PC-3 (cell line): Measurements from ENCODE around the gene PTDSS2. TPM values are rescaled to one million over a fixed set of nuclear protein-coding genes. Genes with fewer than 3 reads are reported as not detected.

Experiments used
- ATAC-seq: fragments of 200-7000 bp; cut with Tn5 transposase; 2 replicates; pipeline ENCODE4 v1.9.1; 2020; ENCODE audit warnings: mild to moderate bottlenecking, moderate library complexity
- BruUV-seq: library from RNA; stranded (reverse); fragments of 400-500 nt; replicated peaks from 2 replicates; lab custom pipeline; 2021; lab: Mats Ljungman, UMichigan
- CTCF ChIA-PET: fragments of 300-600 bp; sonication (Branson Sonifier 250); formaldehyde crosslinking; loops from one replicate; lab custom pipeline; 2022; ENCODE audit warnings: antibody characterized with exemption; lab: Charles Lee
- POLR2A ChIA-PET: fragments of 300-600 bp; sonication (Branson Sonifier 250); formaldehyde crosslinking; loops from one replicate; lab custom pipeline; 2022; ENCODE audit warnings: antibody characterized with exemption; ENCODE audit not compliant: unreplicated experiment; lab: Charles Lee
- DNase-seq: peaks from one replicate; pipeline ENCODE4 v3.0.0-alpha.2; 2015
- H2AFZ ChIP-seq: fragments of 300-600 bp; sonication (generic); 2 replicates; pipeline ENCODE4 v1.6.0; 2016; ENCODE audit warnings: antibody characterized with exemption, low read length
- H3F3A ChIP-seq: fragments of 300-600 bp; sonication (generic); one replicate; pipeline ENCODE4 v1.6.0; 2017; ENCODE audit warnings: antibody characterized with exemption, low read length, control low read depth, mild to moderate bottlenecking; ENCODE audit not compliant: unreplicated experiment
- H3K27ac ChIP-seq: fragments of 300-600 bp; sonication (generic); 2 replicates; pipeline ENCODE4 v1.5.1; 2016; ENCODE audit warnings: mild to moderate bottlenecking, low read length
- H3K27me3 ChIP-seq: fragments of 300-600 bp; sonication (generic); 2 replicates; pipeline ENCODE4 v1.6.1; 2016; ENCODE audit warnings: low read length, mixed read lengths
- H3K36me3 ChIP-seq: fragments of 300-600 bp; sonication (generic); 2 replicates; pipeline ENCODE4 v1.6.1; 2016; ENCODE audit warnings: low read depth, mixed run types, low read length, mixed read lengths
- H3K4me1 ChIP-seq: fragments of 300-600 bp; sonication (generic); 2 replicates; pipeline ENCODE4 v1.5.1; 2016; ENCODE audit warnings: low read length; ENCODE audit not compliant: insufficient read depth
- H3K4me2 ChIP-seq: fragments of 300-600 bp; sonication (generic); 2 replicates; pipeline ENCODE4 v1.6.0; 2016; ENCODE audit warnings: low read length
- H3K4me3 ChIP-seq: fragments of 300-600 bp; sonication (generic); 2 replicates; pipeline ENCODE4 v1.5.1; 2016; ENCODE audit warnings: mild to moderate bottlenecking, low read length, mixed read lengths
- H3K79me2 ChIP-seq: fragments of 300-600 bp; sonication (generic); 2 replicates; pipeline ENCODE4 v1.6.1; 2017; ENCODE audit warnings: low read length, mixed read lengths
- H3K9ac ChIP-seq: fragments of 300-600 bp; sonication (generic); 2 replicates; pipeline ENCODE4 v1.6.0; 2016; ENCODE audit warnings: mild to moderate bottlenecking, low read length
- H3K9me2 ChIP-seq: fragments of 300-600 bp; sonication (generic); replicated peaks from 2 replicates; pipeline ENCODE4 v1.6.1; 2016; ENCODE audit warnings: mixed run types, low read length, mixed read lengths
- H3K9me3 ChIP-seq: fragments of 300-600 bp; sonication (generic); 2 replicates; pipeline ENCODE4 v1.6.1; 2016; ENCODE audit warnings: low read length, mixed read lengths
- H4K20me1 ChIP-seq: fragments of 300-600 bp; sonication (generic); 2 replicates; pipeline ENCODE4 v1.6.1; 2016; ENCODE audit warnings: low read length, mixed read lengths
- CTCF ChIP-seq: fragments of 300-600 bp; sonication (generic); conservative IDR thresholded peaks from 2 replicates; pipeline ENCODE4 v1.5.1; 2017; ENCODE audit warnings: antibody characterized with exemption, low read depth, mild to moderate bottlenecking, low read length
- EZH2 ChIP-seq: fragments of 300-600 bp; sonication (generic); IDR thresholded peaks from one replicate; pipeline ENCODE4 v1.6.1; 2017; ENCODE audit warnings: antibody characterized with exemption, mild to moderate bottlenecking, low read length; ENCODE audit not compliant: unreplicated experiment
- EZH2phosphoT487 ChIP-seq: fragments of 300-600 bp; sonication (generic); IDR thresholded peaks from 2 replicates; pipeline ENCODE4 v1.6.1; 2018; ENCODE audit warnings: mild to moderate bottlenecking, antibody characterized with exemption, low read length, borderline replicate concordance
- intact Hi-C: fragments of 100-400 bp; cut with micrococcal nuclease; formaldehyde crosslinking; loops from 2 replicates; pipeline ENCODE4 v1.9.0; 2023
- total RNA-seq: library from RNA; depleted of rRNA; stranded (reverse); fragments of >200 nt; gene quantifications from 2 replicates; pipeline ENCODE4 v1.2.3, GENCODE V29; 2014

The PTDSS2 gene
- total RNA-seq, 1 experiment from 2014 or later: 53.0 TPM

DNA sequence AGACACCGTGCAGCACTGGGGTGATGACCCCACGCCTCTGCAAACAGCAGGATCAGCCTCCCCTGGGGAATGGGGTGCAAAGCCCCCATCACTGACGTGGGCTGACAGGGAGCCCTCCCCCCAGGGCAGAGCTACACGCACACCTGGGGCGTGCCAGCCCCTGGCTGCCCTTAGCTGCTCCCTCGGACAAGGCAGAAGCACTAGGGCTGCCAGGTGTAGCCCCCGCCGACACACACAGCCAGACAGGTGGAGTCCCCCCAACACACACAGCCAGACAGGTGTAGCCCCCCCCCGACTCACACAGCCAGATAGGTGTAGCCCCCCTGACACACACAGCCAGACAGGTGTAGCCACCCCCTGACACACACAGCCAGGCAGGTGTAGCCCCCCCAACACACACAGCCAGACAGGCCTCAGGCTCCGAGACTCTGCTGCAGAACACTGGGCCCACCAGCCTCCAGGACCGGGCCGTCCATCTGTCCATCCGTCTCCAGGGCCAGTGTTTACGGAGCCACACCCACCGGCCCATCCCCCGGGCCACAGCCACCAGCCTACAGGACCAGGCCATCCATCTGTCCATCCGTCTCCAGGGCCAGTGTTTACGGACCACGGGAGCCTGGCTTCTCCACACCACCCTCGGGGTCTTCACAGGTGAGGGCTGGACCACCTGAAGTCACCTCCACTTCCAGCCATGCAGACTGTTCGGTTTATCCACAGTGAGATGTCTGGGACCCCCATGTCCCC lies 11.8 kb upstream of the PTDSS2 start:
- Histone ChIP-seq H3K4me3 (no peak overlapping the region), H3K9me3 (no peaks in the 10 kb centered on the region), H3K4me1 (peaks cover 8% of the 10 kb centered on the region; the same call in 1 of the 2 replicates), H2AFZ (no peak overlapping the region), H3K27me3 (no peaks in the 10 kb centered on the region), H3K36me3 (no peaks in the 10 kb centered on the region), H3F3A (no peaks in the 10 kb centered on the region), H3K9ac (no peak overlapping the region), H3K79me2 (0 out of 2 replicates have a peak, but pooled peaks cover 17% of the 10 kb centered on the region), H4K20me1 (no peaks in the 10 kb centered on the region), H3K27ac (no peak overlapping the region), H3K4me2 (no peak overlapping the region), H3K9me2 (no peaks in the 10 kb centered on the region)
- DNase-seq (no peak), ATAC-seq (no peak)
- CTCF ChIA-PET: no interaction called here
- no peak for TF ChIP-seq EZH2
- TF ChIP-seq CTCF: no peak
- no peak for TF ChIP-seq EZH2phosphoT487
- BruUV-seq: no TSS peak
- intact Hi-C loops: no loop called here
- POLR2A ChIA-PET: no interaction called here

GRCh38 chr11:439315-440064 lies 10.6 kb upstream of the PTDSS2 start:
- intact Hi-C loops: loop anchor here (10.0 kb wide), 2 partner anchors 45 to 135 kb away; partner anchors contain the start of genes IFITM2 and PKP3
- ATAC-seq: no peak
- Histone ChIP-seq H3K9me3 (no peaks in the 10 kb centered on the region), H3K79me2 (0 out of 2 replicates have a peak, but pooled peaks cover 17% of the 10 kb centered on the region), H3K27me3 (no peaks in the 10 kb centered on the region), H3K4me1 (peaks cover 11% of the 10 kb centered on the region), H3K9me2 (no peaks in the 10 kb centered on the region), H3K36me3 (no peaks in the 10 kb centered on the region), H3K9ac (no peak overlapping the region), H3K4me3 (no peak overlapping the region), H3K4me2 (no peak overlapping the region), H3K27ac (no peak overlapping the region), H4K20me1 (no peaks in the 10 kb centered on the region), H3F3A (no peaks in the 10 kb centered on the region), H2AFZ (no peak overlapping the region)
- TF ChIP-seq CTCF: no peak
- no peak for TF ChIP-seq EZH2
- no peak for TF ChIP-seq EZH2phosphoT487
- ChIA-PET CTCF (no interaction called here), POLR2A (no interaction called here)
- BruUV-seq: no TSS peak
- no peak for DNase-seq
